GM23338 (cell line): ENCODE results near the gene SF3B3.

ENCODE experiments used
- CREB1 ChIP-seq: fragments of 250-450 bp; sonication (Bioruptor Pico); IDR thresholded peaks from 2 replicates; pipeline ENCODE4 v1.5.0; 2020; ENCODE audit warnings: low read depth, mild to moderate bottlenecking, moderate library complexity
- CTCF ChIP-seq, 2 experiments: fragments of 200-600 bp in 1 of 2; sonication (generic) in 1 of 2; conservative IDR thresholded peaks; 2 replicates each; pipeline versions ENCODE4 v1.5.1 to v1.6.1; 2016 to 2017; ENCODE audit warnings: antibody characterized with exemption in 2 of 2, low read depth in 2 of 2, mild to moderate bottlenecking in 2 of 2, moderate library complexity in 1 of 2
- ETS1 ChIP-seq: IDR thresholded peaks from 2 replicates; pipeline ENCODE4 v1.6.1; 2016; ENCODE audit warnings: antibody characterized with exemption
- EZH2 ChIP-seq: fragments of 200-600 bp; sonication (generic); IDR thresholded peaks from one replicate; pipeline ENCODE4 v1.8.0; 2017; ENCODE audit warnings: antibody characterized with exemption, mild to moderate bottlenecking, low read depth; ENCODE audit not compliant: unreplicated experiment
- EZH2phosphoT487 ChIP-seq: fragments of 200-600 bp; sonication (generic); IDR thresholded peaks from one replicate; pipeline ENCODE4 v1.8.1; 2018; ENCODE audit warnings: antibody characterized with exemption; ENCODE audit not compliant: unreplicated experiment
- JUNB ChIP-seq: IDR thresholded peaks from one replicate; pipeline ENCODE4 v1.6.1; 2016; ENCODE audit warnings: antibody characterized with exemption; ENCODE audit not compliant: unreplicated experiment
- NANOG ChIP-seq: IDR thresholded peaks from 2 replicates; pipeline ENCODE4 v1.6.1; 2016; ENCODE audit warnings: antibody characterized with exemption, borderline replicate concordance
- POLR2AphosphoS5 ChIP-seq: IDR thresholded peaks from 2 replicates; pipeline ENCODE4 v1.6.1; 2016; ENCODE audit warnings: antibody characterized with exemption, low read depth
- REST ChIP-seq: IDR thresholded peaks from one replicate; pipeline ENCODE4 v1.6.1; 2018; ENCODE audit warnings: antibody characterized with exemption; ENCODE audit not compliant: unreplicated experiment
- STAT1 ChIP-seq: IDR thresholded peaks from one replicate; pipeline ENCODE4 v1.6.1; 2016; ENCODE audit warnings: antibody characterized with exemption; ENCODE audit not compliant: unreplicated experiment

GRCh38 chr16:70484867-70485266 lies 38.7 kb upstream of the SF3B3 start:
- TF ChIP-seq CTCF (conservative IDR thresholded peaks at IDR 0.05; ENCODE audit: low read depth in 2 of 2) (no peak), EZH2 (no peak), REST (no peak), JUNB (no peak), POLR2AphosphoS5 (no peak), STAT1 (no peak), ETS1 (no peak), EZH2phosphoT487 (no peak), CREB1 (no peak), NANOG (no peak)
